Skeletal muscle cell (primary cell): Measurements from ENCODE around the gene KAT2B.
"Not testable (repeated sequence)": the region's sequence is repeated elsewhere in the genome, so short reads cannot be mapped to it uniquely, and the experiment has no call there.

ENCODE experiments used
- DNase-seq: peaks from one replicate; pipeline ENCODE4 v3.0.0-alpha.2; 2010; ENCODE audit warnings: low read depth
- H3K4me3 ChIP-seq: 2 replicates; pipeline ENCODE4 v1.5.1; 2011; ENCODE audit warnings: low read depth, mild to moderate bottlenecking, control low read depth, low read length, moderate library complexity

Gene KAT2B

GRCh38 chr3:20040548-20041196, 426 bp downstream of the KAT2B start:
- peak overlapping the region; percentile 75 for H3K4me3 ChIP-seq
- no peak for DNase-seq

- H3K4me3 ChIP-seq: peak overlapping the region; percentile 75
- DNase-seq: no peak
These were observed 1.0 kb downstream of the KAT2B start for GRCh38 chr3:20041197-20041780.

- DNase-seq: no peak
- H3K4me3 ChIP-seq: no peak overlapping the region
These were observed 2.1 kb downstream of the KAT2B start for GRCh38 chr3:20042331-20042730.

- no peak for DNase-seq
- H3K4me3 ChIP-seq: no peak overlapping the region
These were observed 3.1 kb downstream of the KAT2B start for GRCh38 chr3:20043396-20043795.

- DNase-seq: no peak
- no peak overlapping the region for H3K4me3 ChIP-seq
These were observed 3.6 kb downstream of the KAT2B start for GRCh38 chr3:20043825-20044224.

GRCh38 chr3:20045141-20045540, 4.9 kb downstream of the KAT2B start:
- not testable (repeated sequence) for H3K4me3 ChIP-seq, DNase-seq

- no peak overlapping the region for H3K4me3 ChIP-seq
- no peak for DNase-seq
These were observed 6.3 kb downstream of the KAT2B start for GRCh38 chr3:20046556-20046955.

- H3K4me3 ChIP-seq: no peak overlapping the region
- DNase-seq: no peak
These were observed 7.1 kb downstream of the KAT2B start for GRCh38 chr3:20047341-20047779.

- no peak for DNase-seq
- no peak overlapping the region for H3K4me3 ChIP-seq
These were observed 8.0 kb downstream of the KAT2B start for GRCh38 chr3:20047976-20048883.

- DNase-seq: no peak
These were observed 11.0 kb downstream of the KAT2B start for GRCh38 chr3:20051123-20051806.

GRCh38 chr3:20052851-20053250, 12.6 kb downstream of the KAT2B start:
- no peak for DNase-seq

More at GRCh38 chr3:20051123-20051806, 11.0 kb downstream of the KAT2B start:
- H3K4me3 ChIP-seq: no peak overlapping the region

GRCh38 chr3:20054549-20054987, 14.3 kb downstream of the KAT2B start:
- peak; percentile 85 for DNase-seq
- H3K4me3 ChIP-seq: no peak overlapping the region

More at GRCh38 chr3:20052851-20053250, 12.6 kb downstream of the KAT2B start:
- H3K4me3 ChIP-seq: no peak overlapping the region

- DNase-seq: no peak
These were observed 15.0 kb downstream of the KAT2B start for GRCh38 chr3:20055020-20055775.

GRCh38 chr3:20055842-20056241, 15.6 kb downstream of the KAT2B start:
- no peak for DNase-seq
- no peak overlapping the region for H3K4me3 ChIP-seq

More at GRCh38 chr3:20055020-20055775, 15.0 kb downstream of the KAT2B start:
- no peak overlapping the region for H3K4me3 ChIP-seq

GRCh38 chr3:20056725-20057611, 16.7 kb downstream of the KAT2B start:
- peak; percentile 74 for DNase-seq
- no peak overlapping the region for H3K4me3 ChIP-seq

- DNase-seq: no peak
- no peak overlapping the region for H3K4me3 ChIP-seq
These were observed 17.4 kb downstream of the KAT2B start for GRCh38 chr3:20057612-20058180.

GRCh38 chr3:20059929-20060328, 19.7 kb downstream of the KAT2B start:
- DNase-seq: no peak
- no peak overlapping the region for H3K4me3 ChIP-seq
